Measurements from ENCODE around the gene SLC24A3. TPM values are rescaled to one million over a fixed set of nuclear protein-coding genes. Genes with fewer than 3 reads are reported as not detected.

Gene SLC24A3
- total RNA-seq, 1 experiment from 2014 or later = 46.0 TPM

- no peak for TF ChIP-seq EZH2 (IDR thresholded peaks at IDR 0.05; ENCODE audit: borderline replicate concordance, low read depth, low read length, poor library complexity, severe bottlenecking)
- no peak for TF ChIP-seq CTCF (conservative IDR thresholded peaks at IDR 0.05; ENCODE audit: low read depth, low read length)
- Histone ChIP-seq H3K4me1 (ENCODE audit: insufficient read depth, low read length, poor library complexity, severe bottlenecking) (peaks cover 5% of the 10 kb centered on the region), H3K4me3 (ENCODE audit: low read depth, low read length, poor library complexity, severe bottlenecking) (no peak overlapping the region), H3K27ac (ENCODE audit: low read depth, low read length, poor library complexity, severe bottlenecking) (peak overlapping the region; percentile 6), H3K36me3 (ENCODE audit: insufficient read depth, low read length, poor library complexity, severe bottlenecking) (peaks cover 51% of the 10 kb centered on the region), H3K9me3 (ENCODE audit: low read depth, low read length, poor library complexity, severe bottlenecking) (no peaks in the 10 kb centered on the region), H3K27me3 (replicated peaks; ENCODE audit: insufficient read depth, low read depth, low read length, poor library complexity) (no peaks in the 10 kb centered on the region)
- intact Hi-C loops (cut with micrococcal nuclease; ENCODE audit: unreplicated experiment) = loop anchor here (10.0 kb wide), 1 partner anchor 90 kb away; no protein-coding TSS in a partner anchor
- ChIA-PET CTCF (no interaction called here), POLR2A (ENCODE audit: low non-redundant PET) (no interaction called here)
- peak; percentile 17 for DNase-seq (ENCODE audit: low spot score)
- no TSS peak for BruUV-seq (replicated peaks)
These were observed 482.6 kb downstream of the SLC24A3 start for GRCh38 chr20:19695081-19695480.

GRCh38 chr20:19696620-19697019, 484.2 kb downstream of the SLC24A3 start:
- H3K27me3 ChIP-seq (replicated peaks; ENCODE audit: insufficient read depth, low read depth, low read length, poor library complexity) = no peaks in the 10 kb centered on the region
- CTCF ChIA-PET = no interaction called here
- no peak for DNase-seq (ENCODE audit: low spot score)

GRCh38 chr20:19697415-19697814, 485.0 kb downstream of the SLC24A3 start:
- H3K36me3 ChIP-seq (ENCODE audit: insufficient read depth, low read length, poor library complexity, severe bottlenecking) = peaks cover 75% of the 10 kb centered on the region
- BruUV-seq (replicated peaks) = no TSS peak
- no peak overlapping the region for H3K27ac ChIP-seq (ENCODE audit: low read depth, low read length, poor library complexity, severe bottlenecking)
- TF ChIP-seq EZH2 (IDR thresholded peaks at IDR 0.05; ENCODE audit: borderline replicate concordance, low read depth, low read length, poor library complexity, severe bottlenecking) = no peak
- TF ChIP-seq CTCF (conservative IDR thresholded peaks at IDR 0.05; ENCODE audit: low read depth, low read length) = no peak
- H3K4me3 ChIP-seq (ENCODE audit: low read depth, low read length, poor library complexity, severe bottlenecking) = no peak overlapping the region
- intact Hi-C loops (cut with micrococcal nuclease; ENCODE audit: unreplicated experiment) = loop anchor here (10.0 kb wide), 1 partner anchor 87 kb away; no protein-coding TSS in a partner anchor
- CTCF ChIA-PET = no interaction called here
- no peak for DNase-seq (ENCODE audit: low spot score)
- peaks cover 9% of the 10 kb centered on the region for H3K9me3 ChIP-seq (ENCODE audit: low read depth, low read length, poor library complexity, severe bottlenecking)
- H3K27me3 ChIP-seq (replicated peaks; ENCODE audit: insufficient read depth, low read depth, low read length, poor library complexity) = no peaks in the 10 kb centered on the region
- H3K4me1 ChIP-seq (ENCODE audit: insufficient read depth, low read length, poor library complexity, severe bottlenecking) = peaks cover 5% of the 10 kb centered on the region
- POLR2A ChIA-PET (ENCODE audit: low non-redundant PET) = no interaction called here

More at GRCh38 chr20:19696620-19697019, 484.2 kb downstream of the SLC24A3 start:
- Histone ChIP-seq H3K4me1 (ENCODE audit: insufficient read depth, low read length, poor library complexity, severe bottlenecking) (peaks cover 5% of the 10 kb centered on the region), H3K9me3 (ENCODE audit: low read depth, low read length, poor library complexity, severe bottlenecking) (peaks cover 1% of the 10 kb centered on the region), H3K27ac (ENCODE audit: low read depth, low read length, poor library complexity, severe bottlenecking) (no peak overlapping the region), H3K36me3 (ENCODE audit: insufficient read depth, low read length, poor library complexity, severe bottlenecking) (peaks cover 67% of the 10 kb centered on the region), H3K4me3 (ENCODE audit: low read depth, low read length, poor library complexity, severe bottlenecking) (no peak overlapping the region)
- TF ChIP-seq CTCF (conservative IDR thresholded peaks at IDR 0.05; ENCODE audit: low read depth, low read length) (no peak), EZH2 (IDR thresholded peaks at IDR 0.05; ENCODE audit: borderline replicate concordance, low read depth, low read length, poor library complexity, severe bottlenecking) (no peak)
- POLR2A ChIA-PET (ENCODE audit: low non-redundant PET) = no interaction called here
- intact Hi-C loops (cut with micrococcal nuclease; ENCODE audit: unreplicated experiment) = loop anchor here (10.0 kb wide), 1 partner anchor 88 kb away; no protein-coding TSS in a partner anchor
- BruUV-seq (replicated peaks) = no TSS peak
